Stomach (tissue), 9 donors: Measurements from ENCODE around the gene TUBGCP5. TPM values are rescaled to one million over a fixed set of nuclear protein-coding genes. Genes with fewer than 3 reads are reported as not detected.

Experiments used
- DNase-seq, 2 donors: peaks; one replicate each; pipeline versions ENCODE4 v3.0.0 to v3.0.0-alpha.2; 2013 to 2019
- H3K27ac ChIP-seq, 5 donors: fragments of 200-600 bp in 4 of 5; sonication (generic) in 4 of 5; one replicate each; pipeline ENCODE4 v1.5.1; 2013 to 2019; ENCODE audit warnings: mild to moderate bottlenecking in 1 of 5, moderate library complexity in 1 of 5
- H3K27me3 ChIP-seq, 3 donors: fragments of 200-600 bp; sonication (generic); one replicate each; pipeline ENCODE4 v1.5.1; 2017 to 2019; ENCODE audit warnings: mixed run types in 1 of 3
- H3K36me3 ChIP-seq, 4 donors: fragments of 200-600 bp; sonication (generic); 1 replicate in 3 of 4; 2 replicates in 1 of 4; pipeline ENCODE4 v1.5.1; 2016 to 2019
- H3K4me1 ChIP-seq, 4 donors: fragments of 200-600 bp; sonication (generic); one replicate each; pipeline ENCODE4 v1.5.1; 2016 to 2019
- H3K4me3 ChIP-seq, 4 donors: fragments of 200-600 bp; sonication (generic) in 3 of 4; one replicate each; pipeline ENCODE4 v1.5.1; 2016 to 2019; ENCODE audit warnings: mild to moderate bottlenecking in 1 of 4
- H3K9me3 ChIP-seq, 4 donors: fragments of 200-600 bp; sonication (generic); one replicate each; pipeline ENCODE4 v1.5.1; 2016 to 2019
- CTCF ChIP-seq, 7 experiments: fragments of 450-650 bp in 4 of 7; fragments of 200-600 bp in 3 of 7; sonication (generic) in 3 of 7; IDR thresholded peaks; one replicate each; pipeline ENCODE4 v1.5.1; 2016 to 2019; ENCODE audit warnings: antibody characterized with exemption in 7 of 7, control low read depth in 2 of 7, mild to moderate bottlenecking in 1 of 7
- EP300 ChIP-seq: sonication (generic); formaldehyde crosslinking; IDR thresholded peaks from one replicate; pipeline ENCODE4 v1.6.1; 2017; ENCODE audit warnings: antibody characterized with exemption
- POLR2A ChIP-seq, 4 donors: fragments of 450-650 bp; IDR thresholded peaks; one replicate each; pipeline ENCODE4 v1.6.1; 2016; ENCODE audit warnings: antibody characterized with exemption in 4 of 4, control low read depth in 2 of 4, mild to moderate bottlenecking in 1 of 4, moderate library complexity in 1 of 4
- POLR2AphosphoS5 ChIP-seq, 3 donors: sonication (generic); formaldehyde crosslinking; IDR thresholded peaks; one replicate each; pipeline ENCODE4 v1.6.1; 2016; ENCODE audit warnings: antibody characterized with exemption in 3 of 3
- WGBS, 5 donors: extraction: QIAGEN DNeasy Blood & Tissue Kit in 3 of 5; methylation state at CpG; one replicate each; pipeline versions ENCODE4 v1.1.5 to v1.1.7; 2013 to 2018; 5-methylcytosine and 5-hydroxymethylcytosine counted together
- intact Hi-C: fragments of 100-400 bp; cut with DNase I; formaldehyde crosslinking; loops from one replicate; pipeline ENCODE4 v1.15.1; 2023; ENCODE audit warnings: low total_unique reads
- polyA plus RNA-seq, 3 donors: library from polyadenylated mRNA; stranded (reverse); fragments of 200-250 nt; gene quantifications; one replicate each; pipeline ENCODE4 v1.2.3, GENCODE V29; 2013
- total RNA-seq, 5 donors: library from RNA; depleted of rRNA; stranded (reverse); fragments of >200 nt; gene quantifications; one replicate each; pipeline versions ENCODE4 v1.1.0 to v1.2.3, GENCODE V29; 2014 to 2016
- donor health status: healthy with polysubstance abuse.
- donor health status: Bipolar disorder and iron deficiency.
- donor health status: healthy.

The TUBGCP5 gene
- total and polyA plus RNA-seq, 8 donors, result 4.1 to 44.2 (median 9.9) TPM

GRCh38 chr15:22950256-22950990 is 88.9 kb downstream of the TUBGCP5 start:
- DNase-seq, result no peak
- no peak for TF ChIP-seq POLR2AphosphoS5 (IDR thresholded peaks at IDR 0.05)
- TF ChIP-seq POLR2A (IDR thresholded peaks at IDR 0.05), result no peak
- TF ChIP-seq CTCF (IDR thresholded peaks at IDR 0.05), result no peak
- TF ChIP-seq EP300, result no peak
- H3K27ac ChIP-seq, result peak overlapping the region in 4 of 5 donors; percentile 32 to 77 (median 51)
- no peaks in the 10 kb centered on the region for H3K27me3 ChIP-seq
- peaks cover 36 to 76% (median 57%) of the 10 kb centered on the region in 4 donors for H3K4me1 ChIP-seq
- H3K4me3 ChIP-seq, result no peak overlapping the region
- H3K36me3 ChIP-seq, result peaks cover 0 to 20% (median 17%) of the 10 kb centered on the region in 4 donors
- WGBS, 5 donors, result 75 to 86% (median 76%) methylated on average over 25 of the region's 25 CpGs
- no peaks in the 10 kb centered on the region for H3K9me3 ChIP-seq
- intact Hi-C loops, result no loop called here

Other genes with a start within 250 kb of the TUBGCP5 start
- gene NIPA2, start 200.9 kb downstream of the TUBGCP5 start, total RNA-seq, result 100 to 1,000 TPM in 1 of 5 donors, 10 to 100 TPM in 3, 1 to 10 TPM in 1; 1.2 to 280 (median 62.7) TPM
- 10 to 100 TPM in 2 of 3 donors, 1 to 10 TPM in 1; 9.7 to 13.0 (median 12.5) TPM for gene NIPA2, start 200.9 kb downstream of the TUBGCP5 start, polyA plus RNA-seq
- gene CYFIP1, start 59.2 kb downstream of the TUBGCP5 start, total RNA-seq, result 100 to 1,000 TPM in 2 of 5 donors, 10 to 100 TPM in 3; 40.3 to 214 (median 99.9) TPM
- gene CYFIP1, start 59.2 kb downstream of the TUBGCP5 start, polyA plus RNA-seq, result 10 to 100 TPM; 21.8 to 38.8 (median 33.1) TPM
- not detected for gene GOLGA6L1, start 97.3 kb upstream of the TUBGCP5 start, total RNA-seq
- not detected for gene GOLGA6L1, start 97.3 kb upstream of the TUBGCP5 start, polyA plus RNA-seq